Ovary (tissue), 9 donors: ENCODE results near the gene GRAMD4. TPM values are rescaled to one million over a fixed set of nuclear protein-coding genes. Genes with fewer than 3 reads are reported as not detected.

Experiments
- DNase-seq, 5 donors: peaks; one replicate each; pipeline ENCODE4 v3.0.0-alpha.2; 2019 to 2020
- H3K27ac ChIP-seq, 2 donors: fragments of 200-600 bp; one replicate each; pipeline versions ENCODE4 v1.5.1 to v1.8.0; 2019 to 2022
- H3K27me3 ChIP-seq: fragments of 200-600 bp; one replicate; pipeline ENCODE4 v1.8.0; 2022
- H3K36me3 ChIP-seq: fragments of 200-600 bp; sonication (generic); one replicate; pipeline ENCODE4 v1.5.1; 2019
- H3K4me1 ChIP-seq: one replicate; pipeline ENCODE4 v1.8.1; 2013; ENCODE audit warnings: mild to moderate bottlenecking, moderate library complexity; ENCODE audit not compliant: insufficient read depth
- H3K4me3 ChIP-seq: fragments of 200-600 bp; sonication (generic); one replicate; pipeline ENCODE4 v1.5.1; 2017
- H3K9me3 ChIP-seq, 2 donors: fragments of 200-600 bp in 1 of 2; sonication (generic) in 1 of 2; one replicate each; pipeline versions ENCODE4 v1.5.1 to v1.8.1; 2013 to 2019; ENCODE audit warnings: mild to moderate bottlenecking in 1 of 2, moderate library complexity in 1 of 2
- CTCF ChIP-seq, 3 donors: fragments of 450-650 bp in 2 of 3; fragments of 200-600 bp in 1 of 3; IDR thresholded peaks; one replicate each; pipeline versions ENCODE4 v1.5.1 to v1.8.0; 2016 to 2022; ENCODE audit warnings: antibody characterized with exemption in 3 of 3, mild to moderate bottlenecking in 1 of 3
- EP300 ChIP-seq: sonication (generic); formaldehyde crosslinking; IDR thresholded peaks from one replicate; pipeline ENCODE4 v1.6.1; 2017; ENCODE audit warnings: antibody characterized with exemption
- POLR2A ChIP-seq: fragments of 450-650 bp; IDR thresholded peaks from one replicate; pipeline ENCODE4 v1.6.1; 2017; ENCODE audit warnings: antibody characterized with exemption, mild to moderate bottlenecking, moderate library complexity
- WGBS, 3 donors: extraction: QIAGEN DNeasy Blood & Tissue Kit in 1 of 3; methylation state at CpG; one replicate each; pipeline versions ENCODE4 v1.1.5 to v1.1.7; 2013 to 2017; 5-methylcytosine and 5-hydroxymethylcytosine counted together
- intact Hi-C, 4 donors: fragments of 100-400 bp; cut with DNase I; formaldehyde crosslinking; loops; one replicate each; pipeline versions ENCODE4 v1.11.0 to v1.15.1; 2022 to 2023
- polyA plus RNA-seq, 2 donors: library from polyadenylated mRNA; stranded (reverse); fragments of 200-250 nt in 1 of 2; fragments of 350-450 nt in 1 of 2; fragmentation: Illumina TruSeq in 1 of 2; extraction: RNeasy Lipid Tissue Mini Kit (QIAGEN cat#74804) in 1 of 2; gene quantifications; one replicate each; pipeline ENCODE4 v1.2.3, GENCODE V29; 2013 to 2014
- total RNA-seq, 7 donors: library from RNA; depleted of rRNA in 2 of 7; stranded (reverse); fragments of >200 nt in 2 of 7; fragmentation: NEBNext Ultra II Directional in 3 of 7; extraction: Animal tissue kit (Norgen Biotek cat#: 25700) in 3 of 7; gene quantifications; one replicate each; pipeline versions ENCODE4 v1.1.0 to v1.2.4, GENCODE V29; 2016 to 2023
- donor health status: DM: no; HTN: no; CAD: no; lungs with moderate emphysema.
- donor health status: DM: no; HTN: no; CAD: no.
- donor health status: Bipolar disorder and iron deficiency.
- donor health status: DM: yes; HTN: yes; CAD: no.
- donor health status: DM: no; HTN: no; CAD: no.
- donor health status: DM: yes; HTN: yes; CAD: no.

Gene GRAMD4
- total and polyA plus RNA-seq, 9 donors = 6.2 to 40.4 (median 27.8) TPM

- no peak overlapping the region for H3K27ac ChIP-seq
- H3K4me3 ChIP-seq = no peak overlapping the region
- 96 to 98% (median 97%) methylated on average over 6 of the region's 6 CpGs for WGBS, 3 donors
- no peaks in the 10 kb centered on the region for H3K36me3 ChIP-seq
- intact Hi-C loops = no loop called here
- H3K27me3 ChIP-seq = no peaks in the 10 kb centered on the region
- no peaks in the 10 kb centered on the region for H3K4me1 ChIP-seq
- DNase-seq = no peak
- no peak for TF ChIP-seq POLR2A
- no peak for TF ChIP-seq EP300
- TF ChIP-seq CTCF (IDR thresholded peaks at IDR 0.05) = no peak
- H3K9me3 ChIP-seq = no peaks in the 10 kb centered on the region
Measured at GRCh38 chr22:46605117-46605516, 15.1 kb upstream of the GRAMD4 start.

DNA sequence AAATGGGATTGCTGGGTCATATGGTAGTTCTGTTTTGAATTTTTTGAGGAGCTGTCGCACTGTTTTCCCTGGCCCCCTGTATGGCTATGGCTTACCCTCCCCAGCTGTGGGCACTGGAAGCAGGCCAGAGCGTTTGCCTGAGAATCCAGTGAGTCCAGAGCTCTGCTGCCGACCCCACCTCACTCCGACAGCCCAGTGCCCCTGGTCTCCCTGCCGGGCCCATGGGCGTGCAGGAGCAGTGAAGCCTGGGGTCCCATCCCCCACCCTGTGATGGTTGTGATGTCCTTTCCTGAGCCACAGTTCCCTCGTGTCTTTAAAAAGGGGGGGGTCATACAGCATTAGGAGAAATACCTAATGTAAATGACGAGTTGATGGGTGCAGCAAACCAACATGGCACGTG, 13.3 kb upstream of the GRAMD4 start:
- no peaks in the 10 kb centered on the region for H3K9me3 ChIP-seq
- H3K27me3 ChIP-seq = no peaks in the 10 kb centered on the region
- H3K36me3 ChIP-seq = no peaks in the 10 kb centered on the region
- intact Hi-C loops = no loop called here
- DNase-seq = no peak
- WGBS, 3 donors = 76 to 83% (median 77%) methylated on average over 9 of the region's 9 CpGs
- H3K4me3 ChIP-seq = no peak overlapping the region
- H3K4me1 ChIP-seq = no peaks in the 10 kb centered on the region
- H3K27ac ChIP-seq = no peak overlapping the region
- TF ChIP-seq POLR2A = no peak
- no peak for TF ChIP-seq EP300
- no peak for TF ChIP-seq CTCF (IDR thresholded peaks at IDR 0.05)

GRCh38 chr22:46607483-46608114, 12.6 kb upstream of the GRAMD4 start:
- H3K27ac ChIP-seq = no peak overlapping the region
- TF ChIP-seq POLR2A = no peak
- no peak for TF ChIP-seq CTCF (IDR thresholded peaks at IDR 0.05)
- H3K4me1 ChIP-seq = no peaks in the 10 kb centered on the region
- H3K4me3 ChIP-seq = no peak overlapping the region
- no peaks in the 10 kb centered on the region for H3K9me3 ChIP-seq
- intact Hi-C loops = no loop called here
- WGBS, 3 donors = 91 to 94% (median 92%) methylated on average over 27 of the region's 27 CpGs
- H3K27me3 ChIP-seq = no peaks in the 10 kb centered on the region
- H3K36me3 ChIP-seq = no peaks in the 10 kb centered on the region
- DNase-seq = peak in 1 of 5 donors; percentile 9

GRCh38 chr22:46609175-46609690, 11.0 kb upstream of the GRAMD4 start:
- Histone ChIP-seq H3K27ac (no peak overlapping the region), H3K36me3 (no peaks in the 10 kb centered on the region), H3K4me1 (peaks cover 6% of the 10 kb centered on the region), H3K9me3 (no peaks in the 10 kb centered on the region), H3K4me3 (no peak overlapping the region), H3K27me3 (no peaks in the 10 kb centered on the region)
- 92 to 94% (median 94%) methylated on average over 17 of the region's 17 CpGs for WGBS, 3 donors
- TF ChIP-seq EP300 = no peak
- TF ChIP-seq POLR2A = no peak
- TF ChIP-seq CTCF (IDR thresholded peaks at IDR 0.05) = no peak
- DNase-seq = no peak
- intact Hi-C loops = no loop called here
